WI38 (cell line): ENCODE data around the gene PIPOX.

ENCODE experiments used
- H3K4me3 ChIP-seq: 2 replicates; pipeline ENCODE4 v1.5.1; 2011; ENCODE audit warnings: low read depth, mild to moderate bottlenecking, control low read depth, low read length
- TF ChIP-seq, protein P1 (sequence below): IDR thresholded peaks from 2 replicates; pipeline ENCODE4 v1.5.1; 2012; ENCODE audit warnings: low read depth, mild to moderate bottlenecking, control low read depth, low read length

The PIPOX gene

DNA sequence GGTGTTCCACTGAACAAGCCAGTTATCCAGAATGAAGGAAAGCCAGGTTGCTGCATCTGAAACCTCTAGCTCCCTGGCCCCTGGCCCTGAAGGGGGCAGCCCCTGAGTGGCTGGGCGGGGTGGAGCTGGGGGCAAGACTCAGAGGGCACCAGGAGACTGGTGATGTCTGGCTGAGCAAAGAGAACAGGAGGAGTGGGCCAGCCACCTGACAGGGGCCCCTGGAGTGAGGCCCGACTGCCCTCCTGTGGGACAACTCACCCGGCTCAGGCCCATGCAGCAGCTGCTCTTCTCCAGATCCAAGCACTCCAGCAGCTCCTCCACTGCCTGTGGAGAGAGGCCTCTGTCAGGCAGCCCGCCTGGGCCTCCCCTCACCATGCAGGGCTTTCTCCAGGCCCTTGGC, 60.4 kb downstream of the PIPOX start:
- TF ChIP-seq, protein P1, sequence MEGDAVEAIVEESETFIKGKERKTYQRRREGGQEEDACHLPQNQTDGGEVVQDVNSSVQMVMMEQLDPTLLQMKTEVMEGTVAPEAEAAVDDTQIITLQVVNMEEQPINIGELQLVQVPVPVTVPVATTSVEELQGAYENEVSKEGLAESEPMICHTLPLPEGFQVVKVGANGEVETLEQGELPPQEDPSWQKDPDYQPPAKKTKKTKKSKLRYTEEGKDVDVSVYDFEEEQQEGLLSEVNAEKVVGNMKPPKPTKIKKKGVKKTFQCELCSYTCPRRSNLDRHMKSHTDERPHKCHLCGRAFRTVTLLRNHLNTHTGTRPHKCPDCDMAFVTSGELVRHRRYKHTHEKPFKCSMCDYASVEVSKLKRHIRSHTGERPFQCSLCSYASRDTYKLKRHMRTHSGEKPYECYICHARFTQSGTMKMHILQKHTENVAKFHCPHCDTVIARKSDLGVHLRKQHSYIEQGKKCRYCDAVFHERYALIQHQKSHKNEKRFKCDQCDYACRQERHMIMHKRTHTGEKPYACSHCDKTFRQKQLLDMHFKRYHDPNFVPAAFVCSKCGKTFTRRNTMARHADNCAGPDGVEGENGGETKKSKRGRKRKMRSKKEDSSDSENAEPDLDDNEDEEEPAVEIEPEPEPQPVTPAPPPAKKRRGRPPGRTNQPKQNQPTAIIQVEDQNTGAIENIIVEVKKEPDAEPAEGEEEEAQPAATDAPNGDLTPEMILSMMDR, result no peak
- no peak overlapping the region for H3K4me3 ChIP-seq
